ENCODE measurements around the gene AIFM3.

AIFM3 gene

DNA sequence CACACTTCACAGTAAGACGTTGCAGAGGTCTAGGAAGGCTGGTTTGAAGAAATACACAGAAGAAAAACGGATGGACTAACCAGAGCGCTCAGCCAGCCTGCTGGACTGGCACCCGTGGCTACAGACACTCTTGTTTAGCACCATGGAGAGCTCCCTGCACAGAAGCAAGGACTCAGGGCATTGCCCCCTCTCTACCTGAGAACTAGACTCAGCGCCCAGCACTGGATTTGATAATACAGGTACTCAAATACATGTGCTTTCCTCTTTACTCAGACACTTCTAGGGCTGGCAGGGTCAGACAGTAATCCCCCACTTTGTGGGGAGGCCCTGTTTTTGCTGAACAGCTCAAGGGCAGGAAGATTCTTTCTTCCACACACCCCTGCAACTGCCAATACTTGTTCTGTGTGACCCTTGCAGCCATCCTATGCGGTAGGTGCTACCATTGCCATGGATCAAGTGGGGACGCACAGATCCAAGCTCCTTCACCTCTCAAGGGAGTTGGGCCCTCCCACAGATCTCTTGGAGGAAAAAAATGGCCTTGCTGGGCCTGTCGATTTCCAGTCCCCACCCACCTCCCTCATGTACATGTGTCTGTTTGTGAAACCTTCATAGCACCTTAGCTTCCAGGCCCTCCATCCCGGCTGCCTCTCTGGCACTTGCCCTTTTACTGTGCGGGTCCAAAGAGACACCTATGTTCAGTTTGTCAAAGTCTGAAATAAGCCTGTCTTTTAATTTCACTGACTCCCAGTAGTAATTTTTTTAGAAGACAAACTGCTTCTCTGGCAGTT, 42.8 kb downstream of the AIFM3 start:
- peak; percentile 52 for DNase-seq (ENCODE audit: low spot score)

DNA sequence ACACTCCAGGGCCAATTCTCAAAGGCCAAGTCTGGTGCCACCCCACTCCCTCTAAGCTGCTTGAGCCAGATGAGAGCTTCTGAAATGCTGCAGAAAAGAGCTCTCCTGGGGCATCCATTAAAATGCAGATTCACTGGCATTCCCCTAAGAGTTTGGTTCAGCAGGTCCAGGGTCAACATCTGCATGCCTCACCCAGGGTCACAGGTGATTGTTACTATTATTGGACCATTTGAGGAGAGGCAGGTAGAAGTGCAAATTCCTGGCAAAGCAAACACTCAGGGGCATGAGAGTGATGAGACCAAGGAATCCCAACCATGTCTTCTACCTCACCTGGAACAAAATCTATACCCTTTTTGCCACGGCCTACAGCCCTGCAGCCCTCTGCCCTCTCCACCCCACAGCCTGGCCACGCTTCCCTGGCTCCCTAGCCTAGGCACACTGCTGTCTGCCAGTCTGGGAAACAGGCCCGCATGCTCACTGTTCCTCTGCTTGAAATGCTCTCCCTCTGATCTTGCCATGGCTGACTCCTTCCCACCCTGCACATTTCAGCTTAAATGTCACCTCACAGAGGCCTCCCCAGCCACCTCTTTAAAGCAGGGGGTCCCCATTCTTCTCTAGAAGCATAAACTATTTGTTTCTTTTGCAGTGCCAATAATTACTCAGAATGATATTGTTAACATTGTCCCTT, 43.5 kb downstream of the AIFM3 start:
- no peak for DNase-seq (ENCODE audit: low spot score)

DNA sequence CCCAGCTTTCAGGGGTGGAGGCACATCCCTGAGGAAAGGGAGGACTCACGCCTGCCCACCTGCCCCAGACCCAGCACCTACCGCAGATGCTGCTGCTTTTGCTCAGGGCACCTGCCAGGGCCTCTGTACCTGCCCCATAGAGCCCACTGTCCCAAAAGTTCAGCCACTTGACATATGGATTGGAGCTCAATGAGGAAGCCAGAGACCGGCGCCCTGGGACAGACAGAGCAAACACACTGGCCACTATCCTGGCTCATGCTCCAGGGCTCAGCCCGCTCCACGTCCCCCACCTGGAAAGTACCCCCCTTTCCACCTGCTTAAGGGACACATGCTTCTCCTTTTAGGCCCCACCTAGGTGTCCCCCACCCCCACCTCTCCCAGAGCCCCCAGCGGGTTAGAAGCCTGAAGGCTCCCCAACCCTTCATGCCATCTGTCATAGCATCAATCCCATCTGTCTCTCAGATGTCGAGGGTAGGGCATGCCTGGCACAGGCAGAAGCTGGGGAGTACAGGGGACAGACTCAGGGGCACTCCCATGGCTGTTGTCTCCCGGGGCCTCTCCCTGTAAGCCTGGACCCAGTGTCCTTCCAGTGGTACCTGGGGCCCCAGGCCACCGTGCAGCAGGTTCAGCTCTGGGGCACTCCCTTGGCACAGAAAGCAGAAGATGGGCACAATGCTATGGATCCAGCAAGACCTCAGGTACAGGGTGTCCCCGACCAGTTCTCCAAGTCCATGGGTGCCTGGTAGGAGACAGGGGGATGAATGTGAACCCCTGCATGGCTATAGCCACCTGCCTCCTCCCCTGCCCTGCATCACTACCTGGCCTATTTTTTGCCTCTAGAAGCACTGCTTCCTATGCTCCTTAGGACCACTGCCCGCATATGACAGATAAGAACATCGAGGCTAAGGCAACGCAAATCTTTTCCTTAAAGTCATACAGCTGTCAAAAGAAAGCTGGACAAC, 45.7 kb downstream of the AIFM3 start:
- DNase-seq (ENCODE audit: low spot score), result no peak

DNA sequence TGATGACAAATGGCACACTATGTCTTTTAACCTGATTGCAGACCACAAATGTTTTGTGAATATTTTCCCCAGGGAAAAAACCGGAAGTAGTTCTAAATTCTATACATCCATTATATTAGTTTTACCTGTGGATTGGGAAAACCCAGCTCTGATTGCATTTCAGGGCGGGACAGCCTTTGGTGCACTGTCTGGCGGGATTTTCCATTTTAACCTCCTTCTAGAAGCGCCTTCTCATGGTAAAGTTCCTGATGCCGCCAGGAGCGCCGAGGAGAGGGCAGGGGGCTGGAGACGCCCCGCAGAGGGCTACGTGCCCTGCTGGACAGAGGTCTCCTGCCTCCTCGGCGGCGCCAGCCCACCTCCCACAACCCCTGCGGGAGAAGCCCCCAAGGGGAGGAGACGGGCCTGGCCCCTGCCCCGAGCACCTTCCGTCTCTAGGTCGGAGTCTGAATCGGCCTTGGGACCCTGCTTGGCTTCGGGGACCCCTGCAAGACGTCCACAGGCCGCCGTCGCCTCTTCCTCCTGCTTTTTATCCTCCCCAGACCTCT, 46.7 kb downstream of the AIFM3 start:
- no peak for DNase-seq (ENCODE audit: low spot score)

DNA sequence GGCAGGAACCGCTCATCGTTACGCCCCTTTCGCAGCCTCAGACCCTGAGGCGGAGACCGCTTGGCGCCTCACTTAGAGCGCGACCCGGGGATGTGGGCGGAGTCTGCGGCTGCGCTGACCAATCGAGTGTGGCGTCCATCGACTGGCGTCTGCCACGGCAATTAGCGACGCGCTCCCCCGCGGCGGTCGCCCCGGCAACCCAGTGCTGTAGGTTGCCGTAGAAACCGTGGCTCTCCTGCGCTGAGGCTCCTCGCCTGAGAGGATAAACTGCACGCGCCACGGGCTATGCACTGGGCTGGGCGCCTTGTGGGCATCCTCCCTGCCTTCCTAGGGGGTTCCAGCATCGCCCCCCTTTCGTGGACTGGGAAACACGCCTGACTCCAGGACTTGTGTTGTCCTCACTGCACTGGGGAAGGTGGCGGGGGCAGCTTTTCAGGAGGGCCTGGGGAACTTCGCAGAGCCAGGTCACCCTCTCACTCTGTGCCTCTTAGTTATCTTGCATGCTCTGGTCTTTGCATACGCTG, 47.2 kb downstream of the AIFM3 start:
- DNase-seq (ENCODE audit: low spot score), result peak; percentile 93

DNA sequence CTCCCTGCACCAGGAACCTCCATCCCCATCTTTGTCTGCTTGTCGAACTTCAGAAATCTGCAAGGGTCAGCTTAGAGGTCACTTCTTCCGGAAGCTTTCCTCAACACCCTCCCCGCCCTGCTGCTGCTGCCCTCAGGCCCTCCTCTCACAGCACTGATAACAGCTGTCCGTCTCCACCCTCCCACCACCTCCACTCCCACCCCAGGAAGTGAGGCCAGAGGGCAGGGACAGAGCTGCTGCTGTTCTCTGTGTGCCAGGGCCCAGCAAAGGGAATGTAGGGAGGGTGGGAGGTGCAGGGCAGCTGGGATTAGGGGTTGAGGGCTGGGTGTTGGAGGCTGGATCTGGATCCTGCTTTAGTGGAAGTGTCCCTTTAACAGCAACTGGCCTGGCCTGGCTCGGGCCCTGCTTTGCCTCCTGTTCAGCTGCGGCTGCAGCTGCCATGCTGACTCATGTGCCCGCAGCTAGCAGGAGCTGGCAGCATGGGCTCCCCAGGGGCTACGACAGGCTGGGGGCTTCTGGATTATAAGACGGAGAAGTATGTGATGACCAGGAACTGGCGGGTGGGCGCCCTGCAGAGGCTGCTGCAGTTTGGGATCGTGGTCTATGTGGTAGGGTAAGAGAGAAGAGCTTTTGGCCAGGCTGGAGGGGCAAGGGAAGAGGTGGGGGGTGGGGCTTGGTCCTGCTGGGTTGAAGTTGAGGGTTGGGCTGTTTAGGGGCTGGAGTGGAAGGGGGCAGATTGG, 47.8 kb downstream of the AIFM3 start, which contains the start of gene P2RX6:
Gene P2RX6, plus strand, starts transcription at position 440 of the 740 bp plus-strand sequence. Its CDS starts 10 bp downstream, at position 450.
- DNase-seq (ENCODE audit: low spot score), result no peak

DNA sequence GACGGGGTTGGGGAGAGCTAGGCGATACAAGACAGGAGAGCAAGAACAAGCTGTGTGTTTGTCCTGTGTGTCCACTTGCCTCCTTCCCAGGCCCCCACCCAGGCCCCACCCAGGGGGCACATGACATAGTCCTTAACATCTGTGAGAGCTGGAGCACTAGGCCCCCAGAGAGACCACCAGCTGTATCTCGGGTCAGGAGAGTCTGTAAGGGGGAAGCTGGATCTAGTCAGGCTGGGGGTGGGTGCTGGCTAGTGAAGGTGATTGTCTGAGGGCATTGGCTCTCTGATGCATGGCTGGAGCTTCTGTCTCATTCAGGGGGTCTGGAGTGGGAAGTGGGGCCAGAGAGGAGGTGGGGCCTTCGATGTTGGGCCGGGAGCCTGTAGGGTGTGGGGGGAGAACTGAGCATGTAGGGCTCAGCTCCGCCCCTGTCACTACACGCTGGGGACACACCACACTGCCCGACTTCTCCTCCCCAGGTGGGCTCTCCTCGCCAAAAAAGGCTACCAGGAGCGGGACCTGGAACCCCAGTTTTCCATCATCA, 48.5 kb downstream of the AIFM3 start:
- no peak for DNase-seq (ENCODE audit: low spot score)

DNA sequence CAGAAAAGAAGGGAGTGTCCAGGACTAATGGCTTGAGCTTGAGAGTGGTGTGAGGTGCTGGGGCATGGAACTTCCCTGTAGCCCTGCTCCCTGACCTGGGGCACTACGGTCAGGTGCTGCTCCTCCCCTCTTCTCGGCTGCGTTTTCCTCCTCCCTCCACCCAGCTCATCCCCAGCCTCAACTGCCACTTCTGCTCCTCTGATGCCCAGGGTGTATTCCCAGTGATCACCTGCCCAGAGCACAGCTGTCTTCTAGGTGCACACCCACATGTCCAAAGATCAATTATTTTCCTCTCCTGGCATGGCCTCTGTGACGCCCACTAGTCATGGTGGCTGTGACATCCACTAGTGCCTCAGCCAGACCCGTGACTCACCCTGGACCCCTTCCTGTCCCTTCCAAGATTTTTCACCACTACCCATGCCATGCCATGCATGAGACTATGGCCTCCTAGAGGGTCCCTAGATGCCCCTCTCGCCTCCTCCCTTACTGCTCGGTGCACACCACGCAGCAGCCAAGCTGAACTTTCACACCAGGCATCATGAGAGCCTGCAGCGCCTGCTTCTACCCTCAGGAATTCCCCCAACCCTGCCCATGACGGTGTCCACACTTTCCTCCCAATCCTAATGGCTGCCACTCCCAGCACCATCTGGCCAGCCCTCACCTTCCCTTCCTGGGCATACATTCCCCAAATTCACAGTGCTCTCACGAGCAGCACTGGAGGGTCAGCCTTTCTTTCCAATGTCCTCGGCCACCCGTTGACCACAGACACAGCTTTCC, 49.8 kb downstream of the AIFM3 start:
- no peak for DNase-seq (ENCODE audit: low spot score)

DNA sequence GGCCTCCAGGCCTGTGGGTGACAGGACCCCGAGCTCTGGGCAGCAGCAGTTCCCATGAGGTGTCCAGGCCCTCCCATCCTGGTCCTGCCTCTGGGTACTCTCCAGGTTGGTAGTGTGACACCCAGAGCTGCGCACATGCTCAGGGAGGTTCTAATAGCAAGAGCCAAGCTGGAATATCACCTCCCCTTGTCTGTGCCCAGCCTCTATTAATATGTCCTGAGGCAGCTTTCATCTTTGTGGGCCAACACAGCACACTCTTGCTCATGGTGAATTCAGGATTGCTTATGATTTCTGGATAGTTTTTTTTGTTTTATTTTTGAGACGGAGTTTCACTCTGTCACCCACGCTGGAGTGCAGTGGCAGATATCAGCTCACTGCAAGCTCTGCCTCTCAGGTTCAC, 51.3 kb downstream of the AIFM3 start:
- DNase-seq (ENCODE audit: low spot score), result no peak

DNA sequence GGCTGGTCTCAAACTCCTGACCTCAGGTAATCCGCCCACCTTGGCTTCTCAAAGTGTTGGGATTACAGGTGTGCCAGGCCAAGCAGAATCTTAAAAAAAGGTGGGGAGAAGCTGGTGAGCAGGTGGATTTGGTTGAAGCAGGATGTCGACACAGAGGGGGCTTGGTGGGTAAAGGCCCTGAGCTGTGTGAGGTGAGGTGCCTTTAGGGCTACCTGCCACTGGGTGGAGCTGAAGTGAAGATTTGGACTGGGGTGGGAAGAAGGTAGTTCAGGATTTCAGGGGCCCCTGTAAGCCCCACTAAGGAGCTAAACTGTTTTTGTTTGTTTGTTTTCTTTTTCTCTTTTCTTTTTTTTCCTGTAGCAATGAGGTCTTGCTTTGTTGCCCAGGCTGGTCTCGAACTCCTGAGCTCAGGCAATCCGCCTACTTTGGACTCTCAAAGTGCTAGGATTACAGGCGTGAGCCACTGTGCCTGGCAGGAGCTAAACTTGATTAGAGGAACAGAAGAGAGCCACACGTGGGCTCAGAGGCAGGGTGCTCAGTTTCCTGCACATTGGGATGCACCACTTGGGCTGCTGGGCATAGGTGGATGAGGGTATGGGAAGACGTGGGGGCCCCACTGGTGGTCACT, 53.9 kb downstream of the AIFM3 start:
- DNase-seq (ENCODE audit: low spot score), result peak; percentile 69

DNA sequence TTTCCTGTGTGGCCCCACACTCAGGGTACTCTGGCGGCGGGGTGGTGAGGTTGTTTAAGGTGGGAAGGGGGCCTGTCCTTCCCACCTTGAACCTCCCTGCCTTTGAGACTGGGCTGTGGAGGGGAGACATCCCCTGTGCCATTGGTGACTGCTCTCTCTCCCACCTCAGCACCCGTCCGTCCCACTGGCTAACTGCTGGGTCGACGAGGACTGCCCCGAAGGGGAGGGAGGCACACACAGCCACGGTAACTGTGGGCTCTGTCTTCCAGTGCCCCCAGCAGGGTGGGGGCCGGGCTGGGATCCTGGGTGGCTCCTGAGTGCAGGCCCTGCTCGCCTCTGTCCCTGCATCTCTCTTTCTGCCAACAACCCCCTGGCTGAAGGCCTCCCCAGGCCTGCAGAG, 55.5 kb downstream of the AIFM3 start:
- no peak for DNase-seq (ENCODE audit: low spot score)

DNA sequence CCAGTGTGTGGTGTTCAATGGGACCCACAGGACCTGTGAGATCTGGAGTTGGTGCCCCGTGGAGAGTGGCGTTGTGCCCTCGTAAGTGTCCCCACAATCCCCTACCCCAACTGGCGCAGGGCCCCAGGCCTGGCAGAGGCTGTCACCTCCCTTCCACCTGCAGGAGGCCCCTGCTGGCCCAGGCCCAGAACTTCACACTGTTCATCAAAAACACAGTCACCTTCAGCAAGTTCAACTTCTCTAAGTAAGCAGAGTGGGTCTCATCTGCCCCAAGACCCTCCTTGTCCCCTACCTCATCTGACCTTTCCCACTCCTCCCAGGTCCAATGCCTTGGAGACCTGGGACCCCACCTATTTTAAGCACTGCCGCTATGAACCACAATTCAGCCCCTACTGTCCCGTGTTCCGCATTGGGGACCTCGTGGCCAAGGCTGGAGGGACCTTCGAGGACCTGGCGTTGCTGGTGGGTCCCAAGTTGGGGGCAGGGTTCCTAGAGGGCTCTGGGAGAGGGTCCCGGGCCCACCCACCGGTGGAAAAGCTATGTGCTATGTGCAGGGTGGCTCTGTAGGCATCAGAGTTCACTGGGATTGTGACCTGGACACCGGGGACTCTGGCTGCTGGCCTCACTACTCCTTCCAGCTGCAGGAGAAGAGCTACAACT, 56.0 kb downstream of the AIFM3 start:
- DNase-seq (ENCODE audit: low spot score), result no peak

DNA sequence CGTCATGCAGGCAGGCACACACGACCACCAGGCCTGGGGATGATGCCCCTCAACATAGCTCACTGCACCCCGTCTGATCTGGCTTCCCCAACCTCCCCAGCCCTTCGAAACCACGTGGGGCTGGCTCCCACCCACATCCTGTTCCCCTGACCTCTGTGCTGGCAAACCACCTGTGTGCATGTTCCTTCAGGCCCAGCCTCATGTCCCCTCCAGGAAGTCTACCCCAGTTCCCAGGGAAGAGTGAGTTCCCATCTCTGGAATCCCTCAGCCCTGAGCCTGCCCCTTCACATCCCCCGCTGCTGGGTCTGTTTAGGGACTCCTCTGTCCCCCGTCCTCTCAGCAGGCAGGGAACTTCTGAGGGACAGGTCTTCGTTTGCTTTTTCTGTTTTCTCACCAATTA, 58.2 kb downstream of the AIFM3 start:
- no peak for DNase-seq (ENCODE audit: low spot score)

DNA sequence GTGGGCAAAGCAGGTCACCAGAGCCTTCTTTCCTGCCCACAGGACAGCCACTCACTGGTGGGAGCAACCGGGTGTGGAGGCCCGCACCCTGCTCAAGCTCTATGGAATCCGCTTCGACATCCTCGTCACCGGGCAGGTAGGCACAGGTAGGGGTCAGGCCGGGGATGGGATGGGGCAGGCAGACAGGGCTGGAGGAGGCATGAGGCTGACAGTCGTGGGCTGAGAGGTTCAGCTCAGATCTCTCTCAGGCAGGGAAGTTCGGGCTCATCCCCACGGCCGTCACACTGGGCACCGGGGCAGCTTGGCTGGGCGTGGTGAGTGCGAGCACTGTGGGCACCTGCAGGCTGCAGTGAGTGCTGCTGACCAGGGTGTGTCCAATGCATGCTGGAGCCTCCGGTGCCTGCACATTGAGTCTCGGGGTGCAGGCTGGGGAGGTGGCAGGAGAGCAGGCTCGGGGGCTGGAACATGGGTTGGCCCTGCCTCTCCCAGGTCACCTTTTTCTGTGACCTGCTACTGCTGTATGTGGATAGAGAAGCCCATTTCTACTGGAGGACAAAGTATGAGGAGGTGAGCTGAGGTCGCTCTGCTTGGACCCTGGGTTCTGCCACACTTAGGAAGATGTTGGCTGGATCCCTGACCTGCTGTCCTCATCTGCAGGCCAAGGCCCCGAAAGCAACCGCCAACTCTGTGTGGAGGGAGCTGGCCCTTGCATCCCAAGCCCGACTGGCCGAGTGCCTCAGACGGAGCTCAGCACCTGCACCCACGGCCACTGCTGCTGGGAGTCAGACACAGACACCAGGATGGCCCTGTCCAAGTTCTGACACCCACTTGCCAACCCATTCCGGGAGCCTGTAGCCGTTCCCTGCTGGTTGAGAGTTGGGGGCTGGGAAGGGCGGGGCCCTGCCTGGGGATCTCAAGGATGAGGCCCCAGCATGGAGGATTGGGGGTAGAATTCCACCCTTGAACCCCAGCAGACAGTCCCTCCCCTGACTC, 59.0 kb downstream of the AIFM3 start:
- DNase-seq (ENCODE audit: low spot score), result no peak

DNA sequence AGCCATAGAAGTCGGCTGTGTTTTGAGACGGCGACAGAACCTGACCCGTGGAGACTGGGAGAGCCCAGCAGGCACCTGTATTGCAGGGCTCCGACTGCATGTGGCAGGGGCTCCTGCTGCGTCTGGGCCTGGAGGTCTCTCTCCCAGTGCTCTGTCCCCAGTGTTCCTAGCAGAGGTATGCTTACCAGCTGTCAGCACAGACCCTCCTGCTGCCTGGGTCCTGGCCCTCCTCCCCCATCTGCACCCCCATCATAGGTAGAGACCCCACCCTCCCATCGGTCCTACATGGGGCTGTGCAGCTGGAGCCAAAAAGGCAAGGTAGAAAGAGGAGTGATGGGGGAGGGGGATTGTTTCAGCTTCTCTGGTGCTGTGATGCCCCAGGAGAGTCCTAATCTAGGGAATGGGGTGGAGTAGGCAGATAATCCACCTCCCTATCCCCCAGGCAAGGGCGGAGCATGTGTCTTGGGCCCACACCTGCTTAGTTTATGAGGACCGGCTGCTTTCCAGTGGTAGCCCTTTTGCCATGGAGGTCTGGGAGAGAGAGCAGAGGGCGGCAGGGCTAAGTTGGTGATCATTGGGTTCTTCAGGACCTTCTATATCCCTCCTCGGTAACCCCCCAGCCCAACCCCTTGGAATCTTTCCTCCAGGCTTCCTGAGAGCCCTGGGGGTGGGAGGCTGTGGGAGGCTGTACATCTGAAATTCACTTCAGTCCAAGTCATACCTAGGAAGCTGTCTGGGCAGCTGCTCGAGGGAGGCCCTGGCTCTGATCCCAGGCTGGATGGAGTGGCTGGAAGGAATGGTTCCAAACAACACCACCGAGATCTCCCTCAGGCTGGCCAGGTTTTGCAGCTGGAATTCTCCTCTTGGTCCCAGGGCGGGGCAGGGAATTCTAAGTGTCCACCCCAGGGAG, 60.0 kb downstream of the AIFM3 start:
- no peak for DNase-seq (ENCODE audit: low spot score)
